H1 (cell line): ENCODE data around the gene NAV2. TPM values are rescaled to one million over a fixed set of nuclear protein-coding genes. Genes with fewer than 3 reads are reported as not detected.

Experiments
- GTF2F1 ChIP-seq: IDR thresholded peaks from 2 replicates; pipeline ENCODE4 v1.6.1; 2012; ENCODE audit warnings: low read depth, low read length, improper control_type of control experiment, borderline replicate concordance
- RBBP5 ChIP-seq: IDR thresholded peaks from 2 replicates; pipeline ENCODE4 v1.7.1; 2012; ENCODE audit warnings: low read depth, mild to moderate bottlenecking, inconsistent platforms, low read length, moderate library complexity, borderline replicate concordance
- SUZ12 ChIP-seq: fragments of 200-600 bp; sonication (generic); IDR thresholded peaks from 2 replicates; pipeline ENCODE4 v1.6.1; 2012; ENCODE audit warnings: mild to moderate bottlenecking, inconsistent platforms, low read length, moderate library complexity, mixed read lengths
- polyA plus RNA-seq, 7 experiments: library from polyadenylated mRNA; depleted of rRNA in 3 of 7; stranded (reverse) in 5 of 7; unstranded in 2 of 7; fragments of >200 nt in 5 of 7; fragments of 200-250 nt in 2 of 7; gene quantifications; 1 replicate in 5 of 7; 2 replicates in 1 of 7; 4 replicates in 1 of 7; pipeline versions ENCODE4 v1.2.1 to v1.2.3, GENCODE V29; 2011 to 2013; ENCODE audit warnings: missing spikeins in 2 of 7, mixed read lengths in 2 of 7
- total RNA-seq: library from RNA; stranded (reverse); fragmentation: NEBNext Ultra II Directional; extraction: Animal tissue kit (Norgen Biotek cat#: 25700); gene quantifications from 2 replicates; pipeline ENCODE4 v1.2.1, GENCODE V29; 2021

NAV2 gene
- total and polyA plus RNA-seq, 2 of the 8 experiments (the other 6 are each of a cell fraction or from before 2014, with no cell fraction given): 35.6 to 73.6 TPM

DNA sequence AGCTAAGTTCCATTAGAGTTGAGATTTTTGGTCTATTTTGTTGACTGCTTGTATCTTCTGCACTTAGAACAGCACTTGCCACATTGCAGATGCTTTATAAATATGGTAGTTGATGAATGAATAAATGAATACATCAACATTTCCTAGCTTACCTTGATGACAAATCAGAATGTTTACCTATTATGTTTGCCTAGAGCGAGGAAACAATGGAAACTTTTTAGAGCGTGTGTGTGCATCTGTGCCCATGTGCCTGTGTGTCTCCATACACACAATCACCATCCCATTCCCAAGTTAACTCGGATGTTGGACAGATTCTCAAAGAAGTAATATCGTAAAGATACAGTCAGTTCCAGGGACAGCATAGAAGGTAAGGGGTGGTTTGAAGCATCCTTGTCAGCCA lies 308.6 kb downstream of the NAV2 start (continued):
- TF ChIP-seq RBBP5 (no peak), SUZ12 (no peak), GTF2F1 (no peak)
